Skeletal muscle satellite cell (primary cell): Measurements from ENCODE around the gene NDUFB7.
"Not testable (repeated sequence)": the region's sequence is repeated elsewhere in the genome, so short reads cannot be mapped to it uniquely, and the experiment has no call there.

ENCODE experiments used
- H3K27me3 ChIP-seq: 2 replicates; pipeline ENCODE4 v1.7.0; 2013; ENCODE audit warnings: low read length; ENCODE audit not compliant: control insufficient read depth, insufficient read depth
- H3K36me3 ChIP-seq: 2 replicates; pipeline ENCODE4 v1.7.0; 2013; ENCODE audit warnings: mild to moderate bottlenecking, control low read depth, low read length; ENCODE audit not compliant: insufficient read depth
- H3K4me1 ChIP-seq: 2 replicates; pipeline ENCODE4 v1.7.0; 2013; ENCODE audit warnings: low read length; ENCODE audit not compliant: control insufficient read depth, insufficient read depth
- H3K4me2 ChIP-seq: 2 replicates; pipeline ENCODE4 v1.7.0; 2013; ENCODE audit warnings: mild to moderate bottlenecking, low read length
- H3K4me3 ChIP-seq: 2 replicates; pipeline ENCODE4 v1.7.0; 2013; ENCODE audit warnings: low read length
- H3K9ac ChIP-seq: 2 replicates; pipeline ENCODE4 v1.7.0; 2013; ENCODE audit warnings: mild to moderate bottlenecking, low read depth, low read length, moderate library complexity
- H3K9me3 ChIP-seq: replicated peaks from 2 replicates; pipeline ENCODE4 v1.7.0; 2013; ENCODE audit warnings: mild to moderate bottlenecking, control low read depth, low read length

NDUFB7 gene

DNA sequence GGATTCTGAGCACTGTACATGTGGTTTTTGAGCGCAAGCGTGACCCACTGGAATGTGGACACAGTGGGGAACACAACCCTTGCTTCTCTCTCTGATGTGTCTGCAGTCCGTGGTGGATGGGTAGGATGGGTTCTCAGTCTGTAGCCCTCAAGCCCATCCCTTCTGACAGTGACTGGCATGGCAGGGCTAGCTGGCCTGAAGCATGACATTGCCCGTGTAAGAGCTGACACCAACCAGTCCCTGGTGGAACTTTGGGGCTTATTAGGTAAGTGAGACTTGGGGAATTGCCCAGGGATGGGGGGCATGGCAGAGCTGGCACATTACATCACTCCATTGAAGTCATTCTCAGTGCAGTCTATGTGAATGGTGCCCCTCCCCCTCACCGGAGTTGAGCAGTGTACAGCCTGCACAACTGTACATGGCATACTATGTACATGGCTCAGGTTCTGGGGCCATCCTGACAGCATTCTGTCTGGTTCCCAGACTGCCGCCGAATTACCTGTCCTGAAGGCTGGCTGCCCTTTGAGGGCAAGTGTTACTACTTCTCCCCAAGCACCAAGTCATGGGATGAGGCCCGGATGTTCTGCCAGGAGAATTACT, 27.8 kb upstream of the NDUFB7 start:
- no peak overlapping the region for H3K4me3 ChIP-seq
- H3K36me3 ChIP-seq: no peaks in the 10 kb centered on the region
- H3K9me3 ChIP-seq: no peaks in the 10 kb centered on the region

DNA sequence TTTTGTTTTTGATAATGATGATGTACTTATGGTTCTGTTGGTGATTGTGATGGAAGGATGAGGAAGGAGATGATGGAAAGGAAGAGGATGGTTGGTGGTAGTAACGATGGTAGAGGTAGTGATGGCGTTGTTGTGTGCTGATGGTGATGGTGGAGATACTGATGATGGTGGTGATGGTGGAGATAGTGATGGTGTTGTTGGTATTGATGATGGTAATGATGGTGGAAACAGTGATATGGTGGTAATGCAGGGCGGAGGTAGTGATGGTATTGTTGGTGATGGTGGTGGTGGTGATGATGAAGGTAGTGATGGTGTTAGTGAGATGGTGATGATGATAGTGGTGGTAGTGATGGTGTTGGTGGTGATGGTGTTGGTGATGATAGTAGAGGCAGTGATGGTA, 23.7 kb upstream of the NDUFB7 start:
- no peaks in the 10 kb centered on the region for H3K36me3 ChIP-seq
- no peak overlapping the region for H3K4me3 ChIP-seq
- no peaks in the 10 kb centered on the region for H3K9me3 ChIP-seq
- no peaks in the 10 kb centered on the region for H3K27me3 ChIP-seq
- H3K9ac ChIP-seq: no peak overlapping the region
- H3K4me1 ChIP-seq: no peaks in the 10 kb centered on the region
- no peak overlapping the region for H3K4me2 ChIP-seq

More for the DNA sequence above, 27.8 kb upstream of the NDUFB7 start:
- Histone ChIP-seq H3K4me2 (no peak overlapping the region), H3K9ac (no peak overlapping the region), H3K4me1 (no peaks in the 10 kb centered on the region), H3K27me3 (no peaks in the 10 kb centered on the region)

DNA sequence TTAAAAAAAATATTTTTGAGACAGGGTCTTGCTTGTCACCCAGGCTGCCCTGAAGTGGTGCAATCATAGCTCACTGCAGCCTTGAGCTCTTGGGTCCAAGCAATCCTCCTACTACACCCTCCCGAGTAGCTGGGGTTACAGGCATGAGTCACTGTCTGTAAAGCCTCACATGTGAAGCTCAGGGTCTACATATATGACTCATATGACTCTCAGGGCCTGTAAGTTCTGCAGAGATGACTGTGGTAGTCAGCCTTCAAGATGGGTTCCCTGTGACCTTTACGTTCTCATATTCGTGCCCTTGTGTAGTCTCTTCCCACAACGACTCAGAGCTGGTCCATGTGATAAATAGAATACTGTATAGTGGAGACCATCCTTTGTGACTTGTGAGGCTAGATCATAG, 17.6 kb upstream of the NDUFB7 start:
- not testable (repeated sequence) for H3K4me2 ChIP-seq, H3K9ac ChIP-seq, H3K4me3 ChIP-seq, H3K4me1 ChIP-seq, H3K27me3 ChIP-seq, H3K9me3 ChIP-seq, H3K36me3 ChIP-seq

DNA sequence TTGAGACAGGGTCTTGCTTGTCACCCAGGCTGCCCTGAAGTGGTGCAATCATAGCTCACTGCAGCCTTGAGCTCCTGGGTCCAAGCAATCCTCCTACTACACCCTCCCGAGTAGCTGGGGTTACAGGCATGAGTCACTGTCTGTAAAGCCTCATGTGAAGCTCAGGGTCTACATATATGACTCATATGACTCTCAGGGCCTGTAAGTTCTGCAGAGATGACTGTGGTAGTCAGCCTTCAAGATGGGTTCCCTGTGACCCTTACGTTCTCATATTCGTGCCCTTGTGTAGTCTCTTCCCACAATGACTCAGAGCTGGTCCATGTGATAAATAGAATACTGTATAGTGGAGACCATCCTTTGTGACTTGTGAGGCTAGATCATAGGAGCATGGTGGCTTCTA, 13.3 kb upstream of the NDUFB7 start:
- H3K4me1 ChIP-seq, H3K4me2 ChIP-seq, H3K9ac ChIP-seq, H3K36me3 ChIP-seq, H3K4me3 ChIP-seq, H3K9me3 ChIP-seq, H3K27me3 ChIP-seq: not testable (repeated sequence)

DNA sequence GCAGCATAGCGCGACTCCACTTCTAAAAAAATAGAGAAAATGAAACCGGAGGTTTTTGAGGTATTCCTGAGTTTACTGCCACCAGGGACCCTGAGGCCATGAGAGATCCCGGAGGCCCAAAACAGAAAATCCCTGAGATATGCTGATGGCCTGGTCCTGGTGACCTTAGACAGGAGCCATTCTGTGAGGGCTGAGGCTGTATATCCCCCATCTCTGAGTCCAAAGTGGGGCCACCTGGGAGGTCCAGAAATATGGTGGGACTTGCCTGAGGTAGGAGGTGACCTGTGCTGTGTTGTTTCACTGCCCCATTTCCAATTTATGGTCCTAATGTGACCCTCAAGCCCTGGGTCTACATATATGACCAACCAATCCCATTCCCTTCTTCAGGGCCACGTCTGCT, 12.5 kb upstream of the NDUFB7 start:
- not testable (repeated sequence) for H3K4me2 ChIP-seq, H3K4me1 ChIP-seq, H3K9me3 ChIP-seq, H3K4me3 ChIP-seq, H3K36me3 ChIP-seq, H3K27me3 ChIP-seq, H3K9ac ChIP-seq

DNA sequence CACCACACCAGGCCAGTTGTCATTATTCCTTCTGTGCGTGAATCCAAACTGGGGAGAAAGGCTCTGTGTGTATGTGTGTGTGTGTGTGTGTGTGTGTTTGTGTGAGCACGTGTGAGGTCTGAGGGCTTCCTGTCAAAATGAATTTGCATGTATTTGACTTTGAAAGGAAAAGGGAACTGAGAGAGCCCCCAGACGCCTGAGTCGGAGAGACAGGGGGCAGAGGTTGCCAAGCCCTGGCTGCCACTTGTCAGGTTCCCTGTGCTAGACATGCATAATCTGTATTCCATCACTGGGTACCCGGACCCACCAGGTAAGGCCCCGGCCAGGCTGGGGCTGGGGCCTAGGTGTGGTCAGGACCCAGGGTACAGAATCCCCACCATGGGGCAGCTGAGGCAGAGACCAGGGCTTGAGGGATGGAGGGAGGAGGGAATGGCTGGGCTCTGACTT, 11.1 kb upstream of the NDUFB7 start, which contains the start of gene CLEC17A:
CLEC17A (plus strand) TSS at position 191 of the 447 bp plus-strand sequence; CDS start at position 268, 77 bp downstream.
- H3K4me1 ChIP-seq: no peaks in the 10 kb centered on the region

DNA sequence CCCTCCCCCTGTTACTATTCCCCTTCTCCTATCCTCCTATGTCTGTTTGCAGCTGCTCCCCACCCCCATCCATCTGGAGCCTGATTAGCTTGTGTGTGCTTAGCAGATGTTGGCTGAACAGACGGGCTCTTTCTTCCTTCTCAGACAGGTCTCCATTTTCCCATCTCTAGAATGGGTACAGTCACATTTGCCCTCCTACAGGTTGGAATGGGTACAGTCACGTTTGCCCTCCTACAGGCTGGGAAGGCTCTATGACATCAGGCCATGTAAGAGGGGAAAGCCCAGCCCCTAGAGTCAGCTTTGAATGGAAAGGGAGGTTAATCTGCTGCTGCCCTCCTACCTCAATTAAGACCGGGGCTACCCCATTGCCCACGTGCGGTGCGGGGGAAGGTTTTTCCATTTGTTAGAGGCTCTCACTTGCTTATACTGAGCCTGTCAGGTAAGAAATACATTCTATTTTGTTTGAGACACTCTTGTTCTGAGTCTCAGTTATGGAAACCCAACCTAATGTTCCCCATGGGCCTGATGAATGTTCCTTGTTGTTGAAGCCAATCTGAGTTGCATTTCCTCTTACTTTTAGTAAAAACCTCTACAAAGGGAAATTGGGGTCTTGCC, 8.9 kb upstream of the NDUFB7 start:
- no peaks in the 10 kb centered on the region for H3K36me3 ChIP-seq
- H3K9me3 ChIP-seq: no peaks in the 10 kb centered on the region
- no peak overlapping the region for H3K4me2 ChIP-seq
- no peak overlapping the region for H3K9ac ChIP-seq
- H3K4me3 ChIP-seq: no peak overlapping the region
- H3K27me3 ChIP-seq: no peaks in the 10 kb centered on the region
- no peaks in the 10 kb centered on the region for H3K4me1 ChIP-seq

More for the DNA sequence above, 11.1 kb upstream of the NDUFB7 start, which contains the start of gene CLEC17A:
- Histone ChIP-seq H3K27me3 (no peaks in the 10 kb centered on the region), H3K9ac (no peak within 1 kb of the TSS), H3K36me3 (no peaks in the 10 kb centered on the region), H3K4me3 (no peak within 1 kb of the TSS), H3K9me3 (no peaks in the 10 kb centered on the region), H3K4me2 (no peak within 1 kb of the TSS)

DNA sequence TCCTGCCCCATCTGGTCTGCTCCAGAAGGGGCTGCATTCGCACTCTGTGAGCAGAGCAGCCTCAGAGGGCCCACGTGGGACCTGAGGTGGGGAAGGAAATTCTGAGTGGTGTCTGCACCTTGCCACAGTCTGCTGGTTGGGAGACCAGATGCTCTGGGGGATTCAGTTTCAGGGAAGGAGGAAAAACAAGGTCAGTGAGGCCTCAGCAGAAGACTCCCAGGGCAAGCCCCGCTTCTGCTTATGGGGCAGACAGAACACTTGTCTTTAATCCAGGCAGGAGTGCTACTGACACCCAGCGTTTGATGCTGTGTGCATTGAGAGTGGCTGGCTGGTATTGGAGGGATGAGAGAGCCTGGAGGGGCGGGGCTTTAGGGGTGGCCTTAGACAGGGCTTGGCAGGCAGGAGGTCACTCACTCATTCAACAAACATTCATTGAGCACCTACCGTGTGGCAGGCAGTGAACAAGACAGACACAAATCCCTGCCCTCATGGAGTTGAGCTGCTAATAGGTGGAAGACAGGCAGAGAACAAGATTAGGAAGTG, 6.1 kb upstream of the NDUFB7 start:
- no peaks in the 10 kb centered on the region for H3K27me3 ChIP-seq
- no peaks in the 10 kb centered on the region for H3K9me3 ChIP-seq
- H3K4me3 ChIP-seq: no peak overlapping the region
- H3K4me1 ChIP-seq: peaks cover 6% of the 10 kb centered on the region
- no peaks in the 10 kb centered on the region for H3K36me3 ChIP-seq
- no peak overlapping the region for H3K4me2 ChIP-seq
- no peak overlapping the region for H3K9ac ChIP-seq

DNA sequence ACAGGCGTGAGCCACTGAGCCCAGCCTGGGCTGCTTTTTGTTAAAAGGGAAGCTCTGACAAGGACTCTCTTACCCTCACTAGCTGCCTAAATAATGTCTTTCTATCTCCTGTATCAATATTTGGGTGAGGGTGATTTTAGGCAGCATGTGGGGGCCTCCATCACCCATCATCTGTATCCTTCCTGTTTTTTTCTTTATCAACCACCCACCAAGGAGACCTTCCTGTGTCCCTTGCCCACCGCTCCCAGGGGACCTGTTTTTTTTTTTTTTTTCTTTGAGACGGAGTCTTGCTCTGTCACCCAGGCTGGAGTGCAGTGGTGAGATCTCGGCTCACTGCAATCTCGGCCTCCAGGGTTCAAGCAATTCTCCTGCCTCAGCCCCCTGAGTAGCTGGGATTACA, 5.4 kb upstream of the NDUFB7 start:
- Histone ChIP-seq H3K27me3 (no peaks in the 10 kb centered on the region), H3K36me3 (no peaks in the 10 kb centered on the region), H3K4me1 (peaks cover 6% of the 10 kb centered on the region), H3K4me2 (no peak overlapping the region), H3K4me3 (no peak overlapping the region), H3K9ac (no peak overlapping the region), H3K9me3 (no peaks in the 10 kb centered on the region)

DNA sequence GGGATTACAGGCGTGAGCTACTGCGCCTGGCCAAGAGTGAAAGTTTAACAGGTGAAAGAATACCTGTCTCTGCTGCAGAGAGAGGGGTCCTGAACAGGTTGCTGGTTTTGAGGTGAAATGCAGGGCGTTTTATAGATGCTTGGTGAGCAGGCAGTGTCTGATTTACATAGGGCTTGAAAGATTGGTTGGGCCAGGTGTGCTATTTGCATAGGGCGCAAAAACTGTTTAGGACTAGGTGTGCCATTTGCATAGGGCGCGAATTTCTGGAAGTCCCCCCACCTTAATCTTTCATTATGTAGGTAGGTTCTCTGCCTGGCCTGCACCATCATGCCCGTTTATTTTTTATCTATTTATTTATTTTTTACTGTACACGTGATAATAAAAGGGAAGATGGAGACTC, 4.5 kb upstream of the NDUFB7 start:
- Histone ChIP-seq H3K27me3 (no peaks in the 10 kb centered on the region), H3K36me3 (no peaks in the 10 kb centered on the region), H3K9ac (no peak overlapping the region), H3K4me1 (peaks cover 6% of the 10 kb centered on the region), H3K9me3 (no peaks in the 10 kb centered on the region), H3K4me2 (no peak overlapping the region), H3K4me3 (no peak overlapping the region)

DNA sequence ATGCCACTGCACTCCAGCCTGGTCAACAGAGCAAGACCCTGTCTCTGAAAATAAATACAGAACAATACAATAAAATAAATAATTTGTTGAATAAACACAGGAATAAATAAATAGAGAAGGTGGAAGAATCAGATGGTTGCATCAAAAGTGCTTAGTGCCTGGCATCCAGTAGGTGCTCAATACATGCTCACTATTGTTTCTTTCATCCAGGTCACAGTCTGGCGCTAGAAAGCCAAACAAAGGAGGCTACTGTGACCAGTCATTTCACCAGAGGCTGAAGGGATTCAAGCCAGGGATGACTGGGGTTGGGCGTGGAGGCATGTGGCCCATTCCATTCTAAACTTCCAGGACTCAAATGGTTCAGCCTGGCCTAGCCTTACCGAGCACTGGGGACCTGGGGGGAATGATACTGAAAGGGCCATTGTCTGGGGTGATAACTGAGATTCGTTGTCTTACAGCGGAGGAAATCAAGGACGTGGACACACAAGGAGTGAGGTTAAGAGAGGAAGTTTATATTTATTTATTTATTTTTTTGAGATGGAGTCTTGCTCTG, 3.6 kb upstream of the NDUFB7 start:
- Histone ChIP-seq H3K27me3 (no peaks in the 10 kb centered on the region), H3K9me3 (no peaks in the 10 kb centered on the region), H3K36me3 (no peaks in the 10 kb centered on the region), H3K4me3 (no peak overlapping the region), H3K4me2 (no peak overlapping the region), H3K4me1 (peaks cover 12% of the 10 kb centered on the region), H3K9ac (no peak overlapping the region)
